Upper lobe of right lung (tissue), 1 donor: Measurements from ENCODE around the gene KRT10. TPM values are rescaled to one million over a fixed set of nuclear protein-coding genes. Genes with fewer than 3 reads are reported as not detected.

Source experiments
- ATAC-seq: fragments of 200-7000 bp; cut with Tn5 transposase; one replicate; pipeline ENCODE4 v1.9.1; 2020; ENCODE audit warnings: mild to moderate bottlenecking, moderate library complexity
- DNase-seq: peaks from one replicate; pipeline ENCODE4 v3.0.0-alpha.2; 2020
- H3K27ac ChIP-seq: fragments of 200-600 bp; one replicate; pipeline ENCODE4 v1.8.0; 2022
- H3K27me3 ChIP-seq: fragments of 200-600 bp; one replicate; pipeline ENCODE4 v1.8.0; 2022; ENCODE audit warnings: mild to moderate bottlenecking
- H3K36me3 ChIP-seq: fragments of 200-600 bp; one replicate; pipeline ENCODE4 v1.8.0; 2022
- H3K4me1 ChIP-seq: fragments of 200-600 bp; one replicate; pipeline ENCODE4 v1.8.0; 2022
- H3K4me3 ChIP-seq: fragments of 200-600 bp; one replicate; pipeline ENCODE4 v1.8.0; 2022; ENCODE audit warnings: mild to moderate bottlenecking
- H3K9me3 ChIP-seq: fragments of 200-600 bp; one replicate; pipeline ENCODE4 v1.8.0; 2022
- CTCF ChIP-seq: fragments of 200-600 bp; IDR thresholded peaks from one replicate; pipeline ENCODE4 v1.8.0; 2022; ENCODE audit warnings: antibody characterized with exemption
- intact Hi-C: fragments of 100-400 bp; cut with DNase I; formaldehyde crosslinking; loops from one replicate; pipeline ENCODE4 v1.11.0; 2022
- total RNA-seq: library from RNA; stranded (reverse); fragmentation: NEBNext Ultra II Directional; extraction: Animal tissue kit (Norgen Biotek cat#: 25700); gene quantifications from one replicate; pipeline ENCODE4 v1.2.1, GENCODE V29; 2021
- donor health status: DM: no; HTN: yes; CAD: no; lungs with severe emphysema.

The KRT10 gene
- total RNA-seq, 1 donor from 2014 or later, result 36.8 TPM

GRCh38 chr17:40778461-40778860 is 44.0 kb downstream of the KRT10 start:
- peak; percentile 45 for ATAC-seq
- Histone ChIP-seq H3K9me3 (no peaks in the 10 kb centered on the region), H3K27me3 (peaks cover 11% of the 10 kb centered on the region), H3K27ac (no peak overlapping the region), H3K4me3 (no peak overlapping the region), H3K36me3 (no peaks in the 10 kb centered on the region), H3K4me1 (no peaks in the 10 kb centered on the region)
- no peak for DNase-seq
- TF ChIP-seq CTCF, result no peak
- intact Hi-C loops, result no loop called here

- no peaks in the 10 kb centered on the region for H3K36me3 ChIP-seq
- no peak overlapping the region for H3K27ac ChIP-seq
- DNase-seq (no peak), ATAC-seq (no peak)
- H3K9me3 ChIP-seq, result no peaks in the 10 kb centered on the region
- intact Hi-C loops, result no loop called here
- no peak overlapping the region for H3K4me3 ChIP-seq
- no peaks in the 10 kb centered on the region for H3K4me1 ChIP-seq
- no peak for TF ChIP-seq CTCF
- peaks cover 11% of the 10 kb centered on the region for H3K27me3 ChIP-seq
Observed at GRCh38 chr17:40777971-40778370, 44.4 kb downstream of the KRT10 start.

GRCh38 chr17:40777459-40777858 is 45.0 kb downstream of the KRT10 start:
- intact Hi-C loops, result no loop called here
- no peak overlapping the region for H3K4me3 ChIP-seq
- no peak for TF ChIP-seq CTCF
- peaks cover 11% of the 10 kb centered on the region for H3K27me3 ChIP-seq
- H3K9me3 ChIP-seq, result no peaks in the 10 kb centered on the region
- no peak for ATAC-seq
- no peaks in the 10 kb centered on the region for H3K36me3 ChIP-seq
- H3K4me1 ChIP-seq, result no peaks in the 10 kb centered on the region
- H3K27ac ChIP-seq, result no peak overlapping the region
- DNase-seq, result no peak

- Histone ChIP-seq H3K4me3 (no peak overlapping the region), H3K4me1 (no peaks in the 10 kb centered on the region), H3K9me3 (no peaks in the 10 kb centered on the region), H3K36me3 (no peaks in the 10 kb centered on the region), H3K27me3 (peaks cover 11% of the 10 kb centered on the region), H3K27ac (no peak overlapping the region)
- intact Hi-C loops, result no loop called here
- DNase-seq (no peak), ATAC-seq (no peak)
- no peak for TF ChIP-seq CTCF
Observed at GRCh38 chr17:40775945-40776344, 46.5 kb downstream of the KRT10 start.

- intact Hi-C loops, result no loop called here
- Histone ChIP-seq H3K27ac (no peak within 1 kb of the TSS), H3K9me3 (no peaks in the 10 kb centered on the region), H3K36me3 (no peaks in the 10 kb centered on the region), H3K27me3 (no peaks in the 10 kb centered on the region), H3K4me3 (no peak within 1 kb of the TSS), H3K4me1 (no peaks in the 10 kb centered on the region)
- DNase-seq (no peak), ATAC-seq (no peak)
- no peak for TF ChIP-seq CTCF
Observed at GRCh38 chr17:40772101-40772500, 50.3 kb downstream of the KRT10 start, which contains the start of gene KRT26. Gene KRT26 (minus strand): TSS chr17:40772201. CDS start chr17:40772113, 88 bp downstream.

Other genes starting within 250 kb of the KRT10 start
- gene SMARCE1, start 174.8 kb downstream of the KRT10 start, total RNA-seq, result 80.2 TPM
- 1.3 TPM for gene KRT222, start 157.4 kb downstream of the KRT10 start, total RNA-seq
- not detected for gene KRT24, start 118.9 kb downstream of the KRT10 start, total RNA-seq
- gene KRT25, start 67.3 kb downstream of the KRT10 start, total RNA-seq, result not detected
- gene KRT26, start 50.4 kb downstream of the KRT10 start, total RNA-seq, result not detected
- gene KRT27, start 40.1 kb downstream of the KRT10 start, total RNA-seq, result 0.55 TPM
- not detected for gene KRT28, start 22.7 kb downstream of the KRT10 start, total RNA-seq
- gene KRT12, start 44.6 kb upstream of the KRT10 start, total RNA-seq, result not detected
- not detected for gene KRT20, start 62.6 kb upstream of the KRT10 start, total RNA-seq
- gene KRT23, start 115.0 kb upstream of the KRT10 start, total RNA-seq, result 1.1 TPM
- gene KRT39, start 144.3 kb upstream of the KRT10 start, total RNA-seq, result 0.35 TPM
- gene KRT40, start 161.7 kb upstream of the KRT10 start, total RNA-seq, result not detected
- gene KRTAP3-3, start 171.6 kb upstream of the KRT10 start, total RNA-seq, result not detected
- gene KRTAP3-2, start 177.3 kb upstream of the KRT10 start, total RNA-seq, result not detected
- not detected for gene KRTAP3-1, start 186.5 kb upstream of the KRT10 start, total RNA-seq
- gene KRTAP1-5, start 204.6 kb upstream of the KRT10 start, total RNA-seq, result not detected
- not detected for gene KRTAP1-4, start 207.6 kb upstream of the KRT10 start, total RNA-seq
- not detected for gene KRTAP1-3, start 212.3 kb upstream of the KRT10 start, total RNA-seq
- not detected for gene KRTAP1-1, start 218.8 kb upstream of the KRT10 start, total RNA-seq
- gene KRTAP2-1, start 224.7 kb upstream of the KRT10 start, total RNA-seq, result not detected
- gene KRTAP2-2, start 232.6 kb upstream of the KRT10 start, total RNA-seq, result not detected
- gene KRTAP2-3, start 237.5 kb upstream of the KRT10 start, total RNA-seq, result not detected
- gene KRTAP2-4, start 243.3 kb upstream of the KRT10 start, total RNA-seq, result not detected